H1 (cell line): Measurements from ENCODE around the gene ARHGEF28. TPM values are rescaled to one million over a fixed set of nuclear protein-coding genes. Genes with fewer than 3 reads are reported as not detected.
A peak's percentile ranks its signal among the peaks of the same experiment; 100 is the strongest.

Experiments
- CTCF ChIA-PET: fragments of 300-600 bp; sonication (Branson Sonifier 250); formaldehyde crosslinking; loops from one replicate; lab custom pipeline; 2021; ENCODE audit not compliant: partially characterized antibody; lab: Charles Lee
- POLR2A ChIA-PET: fragments of 300-600 bp; sonication (Branson Sonifier 250); formaldehyde crosslinking; loops from one replicate; lab custom pipeline; 2021; ENCODE audit warnings: inconsistent platforms; ENCODE audit not compliant: partially characterized antibody; lab: Charles Lee
- DNase-seq, 2 experiments: peaks; one replicate each; pipeline versions ENCODE4 v3.0.0 to v3.0.0-alpha.2; 2010 to 2022; ENCODE audit warnings: low spot score in 2 of 2, low read depth in 1 of 2, mixed read lengths in 1 of 2
- FAIRE-seq: peaks from 2 replicates; lab custom pipeline; 2011; peaks lifted over from hg19 to GRCh38; lab: Jason Lieb, UNC
- H2AFZ ChIP-seq: 2 replicates; pipeline ENCODE4 v1.8.1; 2012; ENCODE audit warnings: low read length, inconsistent platforms
- H2AK5ac ChIP-seq: 2 replicates; pipeline ENCODE4 v1.6.1; 2013; ENCODE audit warnings: low read depth, low read length
- H2BK120ac ChIP-seq: replicated peaks from 2 replicates; pipeline ENCODE3; 2013; ENCODE audit warnings: low read depth, low read length, inconsistent platforms
- H2BK12ac ChIP-seq: 2 replicates; pipeline ENCODE4 v1.6.1; 2013; ENCODE audit warnings: low read depth, low read length
- H2BK15ac ChIP-seq: 2 replicates; pipeline ENCODE4 v1.6.1; 2013; ENCODE audit warnings: low read length
- H2BK20ac ChIP-seq: 2 replicates; pipeline ENCODE4 v1.6.1; 2013; ENCODE audit warnings: low read length
- H2BK5ac ChIP-seq: 2 replicates; pipeline ENCODE4 v1.6.1; 2013; ENCODE audit warnings: low read depth, low read length
- H3K14ac ChIP-seq: 2 replicates; pipeline ENCODE4 v1.6.1; 2013; ENCODE audit warnings: inconsistent platforms; ENCODE audit not compliant: insufficient read length
- H3K18ac ChIP-seq: 2 replicates; pipeline ENCODE4 v1.6.1; 2013; ENCODE audit warnings: low read length; ENCODE audit errors: extremely low read depth
- H3K23ac ChIP-seq: 2 replicates; pipeline ENCODE4 v1.6.1; 2013; ENCODE audit warnings: inconsistent platforms; ENCODE audit not compliant: insufficient read length
- H3K23me2 ChIP-seq: 2 replicates; pipeline ENCODE4 v1.6.1; 2013; ENCODE audit warnings: low read depth, low read length
- H3K27ac ChIP-seq: 2 replicates; pipeline ENCODE4 v1.6.1; 2011; ENCODE audit warnings: low read depth, low read length, inconsistent platforms
- H3K27me3 ChIP-seq, 4 experiments: replicated peaks in 1 of 4; 1 replicate in 1 of 4; 2 replicates in 3 of 4; pipeline versions ENCODE4 v1.6.1 to v1.8.1; 2011 to 2013; ENCODE audit warnings: low read length in 3 of 4, mild to moderate bottlenecking in 3 of 4, inconsistent platforms in 2 of 4, mixed read lengths in 2 of 4, moderate library complexity in 1 of 4; ENCODE audit not compliant: control insufficient read depth in 3 of 4, insufficient read depth in 3 of 4; ENCODE audit errors: extremely low read depth in 1 of 4
- H3K36me3 ChIP-seq, 4 experiments: 2 replicates each; pipeline versions ENCODE4 v1.6.1 to v1.8.1; 2011 to 2013; ENCODE audit warnings: mild to moderate bottlenecking in 4 of 4, low read length in 3 of 4, moderate library complexity in 2 of 4, control low read depth in 1 of 4, inconsistent platforms in 1 of 4; ENCODE audit not compliant: insufficient read depth in 4 of 4, control insufficient read depth in 2 of 4
- H3K4ac ChIP-seq: replicated peaks from 2 replicates; pipeline ENCODE3; 2013; ENCODE audit warnings: low read length, low read depth, mixed read lengths, inconsistent platforms; ENCODE audit not compliant: insufficient read length
- H3K4me1 ChIP-seq, 4 experiments: replicated peaks in 1 of 4; 1 replicate in 1 of 4; 2 replicates in 3 of 4; pipeline versions ENCODE4 v1.6.1 to v1.8.1; 2011 to 2013; ENCODE audit warnings: low read length in 3 of 4, inconsistent platforms in 2 of 4, mixed read lengths in 1 of 4; ENCODE audit not compliant: insufficient read depth in 4 of 4, control insufficient read depth in 3 of 4
- H3K4me2 ChIP-seq, 2 experiments: 2 replicates each; pipeline versions ENCODE4 v1.6.1 to v1.8.1; 2011 to 2013; ENCODE audit warnings: low read depth in 2 of 2, low read length in 2 of 2, control low read depth in 1 of 2, inconsistent platforms in 1 of 2, mild to moderate bottlenecking in 1 of 2; ENCODE audit not compliant: insufficient read depth in 1 of 2
- H3K4me3 ChIP-seq, 4 experiments: fragments of 200-600, 300-600 bp in 1 of 4; sonication (generic), shearing (Covaris generic), sonication (Bioruptor Twin) in 1 of 4; 2 replicates each; pipeline versions ENCODE4 v1.5.1 to v1.8.1; 2011 to 2016; ENCODE audit warnings: low read length in 4 of 4, low read depth in 3 of 4, control low read depth in 2 of 4, inconsistent platforms in 2 of 4, mild to moderate bottlenecking in 2 of 4, mixed read lengths in 1 of 4, moderate library complexity in 1 of 4; ENCODE audit not compliant: insufficient read depth in 2 of 4; ENCODE audit errors: extremely low read depth in 1 of 4
- H3K56ac ChIP-seq: replicated peaks from 2 replicates; pipeline ENCODE3; 2013; ENCODE audit warnings: low read depth, mild to moderate bottlenecking, mixed read lengths, low read length, inconsistent platforms; ENCODE audit not compliant: insufficient read length
- H3K79me1 ChIP-seq: 2 replicates; pipeline ENCODE4 v1.6.1; 2013; ENCODE audit warnings: low read depth, low read length, control low read depth
- H3K79me2 ChIP-seq, 2 experiments: 2 replicates each; pipeline versions ENCODE4 v1.6.1 to v1.8.1; 2012 to 2013; ENCODE audit warnings: low read length in 2 of 2, mild to moderate bottlenecking in 2 of 2, inconsistent platforms in 1 of 2; ENCODE audit not compliant: insufficient read depth in 2 of 2, control insufficient read depth in 1 of 2
- H3K9ac ChIP-seq, 4 experiments: replicated peaks in 1 of 4; 1 replicate in 1 of 4; 2 replicates in 3 of 4; pipeline versions ENCODE4 v1.6.1 to v1.8.1; 2011 to 2013; ENCODE audit warnings: low read depth in 3 of 4, low read length in 3 of 4, control low read depth in 2 of 4, mild to moderate bottlenecking in 2 of 4, moderate library complexity in 2 of 4, inconsistent platforms in 1 of 4; ENCODE audit errors: extremely low read depth in 1 of 4
- H3K9me3 ChIP-seq, 2 experiments: 2 replicates each; pipeline versions ENCODE4 v1.6.1 to v1.8.1; 2012 to 2013; ENCODE audit warnings: mild to moderate bottlenecking in 2 of 2, moderate library complexity in 2 of 2, control low read depth in 1 of 2, inconsistent platforms in 1 of 2, low read depth in 1 of 2, low read length in 1 of 2, mixed read lengths in 1 of 2; ENCODE audit not compliant: insufficient read depth in 2 of 2
- H4K20me1 ChIP-seq, 2 experiments: replicated peaks in 1 of 2; 2 replicates each; pipeline versions ENCODE3 to v1.8.1; 2011 to 2013; ENCODE audit warnings: inconsistent platforms in 2 of 2, low read length in 2 of 2, mild to moderate bottlenecking in 1 of 2; ENCODE audit not compliant: insufficient read depth in 2 of 2, control insufficient read depth in 1 of 2
- H4K5ac ChIP-seq: 2 replicates; pipeline ENCODE4 v1.6.1; 2013; ENCODE audit warnings: low read length, low read depth, mixed read lengths, inconsistent platforms; ENCODE audit not compliant: insufficient read length
- H4K8ac ChIP-seq: 2 replicates; pipeline ENCODE4 v1.8.0; 2013; ENCODE audit warnings: mild to moderate bottlenecking, moderate library complexity, low read length, inconsistent platforms; ENCODE audit not compliant: insufficient read depth; ENCODE audit errors: extremely low read depth
- H4K91ac ChIP-seq: replicated peaks from 2 replicates; pipeline ENCODE3; 2013; ENCODE audit warnings: low read length, mixed read lengths, inconsistent platforms; ENCODE audit not compliant: insufficient read length
- CHD2 ChIP-seq: IDR thresholded peaks from 2 replicates; pipeline ENCODE4 v1.6.1; 2012; ENCODE audit warnings: low read length, improper control_type of control experiment
- E2F6 ChIP-seq: IDR thresholded peaks from 2 replicates; pipeline ENCODE4 v1.6.1; 2012; ENCODE audit warnings: inconsistent platforms
- MAX ChIP-seq: IDR thresholded peaks from 2 replicates; pipeline ENCODE4 v1.6.1; 2012; ENCODE audit warnings: inconsistent platforms
- RAD21 ChIP-seq, 2 experiments: IDR thresholded peaks in 1 of 2; conservative IDR thresholded peaks in 1 of 2; 2 replicates each; pipeline ENCODE4 v1.6.1; 2011; ENCODE audit warnings: low read depth in 2 of 2, low read length in 2 of 2, improper control_type of control experiment in 1 of 2, inconsistent platforms in 1 of 2, mild to moderate bottlenecking in 1 of 2, moderate library complexity in 1 of 2
- SAP30 ChIP-seq: fragments of 300-600 bp; sonication (generic); IDR thresholded peaks from 2 replicates; pipeline ENCODE4 v1.7.1; 2012; ENCODE audit warnings: low read length, moderate library complexity, mild to moderate bottlenecking, inconsistent platforms; ENCODE audit not compliant: insufficient read depth, insufficient replicate concordance
- WGBS, 2 experiments: shearing (Covaris generic) in 1 of 2; methylation state at CpG; one replicate each; pipeline versions ENCODE4 v1.1.6 to v1.1.7; 2013 to 2015; ENCODE audit warnings: low lambda C conversion rate in 2 of 2, mixed read lengths in 2 of 2, inconsistent platforms in 1 of 2, low coverage in 1 of 2, missing lambda C conversion rate in 1 of 2; ENCODE audit not compliant: insufficient replicate concordance in 2 of 2, insufficient coverage in 1 of 2, insufficient read length in 1 of 2; ENCODE audit errors: extremely low coverage in 1 of 2, missing lambda C conversion rate in 1 of 2; 5-methylcytosine and 5-hydroxymethylcytosine counted together
- polyA plus RNA-seq, 7 experiments: library from polyadenylated mRNA; depleted of rRNA in 3 of 7; stranded (reverse) in 5 of 7; unstranded in 2 of 7; fragments of >200 nt in 5 of 7; fragments of 200-250 nt in 2 of 7; gene quantifications; 1 replicate in 5 of 7; 2 replicates in 1 of 7; 4 replicates in 1 of 7; pipeline versions ENCODE4 v1.2.1 to v1.2.3, GENCODE V29; 2011 to 2013; ENCODE audit warnings: missing spikeins in 2 of 7, mixed read lengths in 2 of 7
- total RNA-seq: library from RNA; stranded (reverse); fragmentation: NEBNext Ultra II Directional; extraction: Animal tissue kit (Norgen Biotek cat#: 25700); gene quantifications from 2 replicates; pipeline ENCODE4 v1.2.1, GENCODE V29; 2021

Gene ARHGEF28
- total and polyA plus RNA-seq, 2 of the 8 experiments (the other 6 are each of a cell fraction or from before 2014, with no cell fraction given) = 0.33 to 1.0 TPM

- Histone ChIP-seq H2BK15ac (no peak overlapping the region), H2BK120ac (no peak overlapping the region), H3K18ac (no peak overlapping the region), H3K79me1 (no peaks in the 10 kb centered on the region), H2BK12ac (no peak overlapping the region), H3K27ac (no peak overlapping the region), H2AFZ (no peak overlapping the region), H3K79me2 (no peaks in the 10 kb centered on the region), H3K9me3 (no peaks in the 10 kb centered on the region), H3K36me3 (no peaks in the 10 kb centered on the region), H3K4me3 (no peak overlapping the region), H3K14ac (no peak overlapping the region), H3K4ac (no peak overlapping the region), H3K4me2 (no peak overlapping the region), H4K5ac (no peak overlapping the region), H3K27me3 (no peaks in the 10 kb centered on the region), H4K8ac (no peak overlapping the region), H3K4me1 (no peaks in the 10 kb centered on the region), H2BK20ac (no peak overlapping the region), H4K91ac (no peak overlapping the region), H2AK5ac (no peak overlapping the region), H2BK5ac (no peak overlapping the region), H3K56ac (no peak overlapping the region), H3K23me2 (no peaks in the 10 kb centered on the region), H4K20me1 (no peaks in the 10 kb centered on the region), H3K23ac (no peak overlapping the region), H3K9ac (no peak overlapping the region)
- POLR2A ChIA-PET = no interaction called here
- FAIRE-seq (no peak), DNase-seq (no peak)
- CTCF ChIA-PET = interaction anchor here (0.7 to 1.8 kb wide), 4 partner anchors 21 to 64 kb away, joined by 3 to 7 read pairs (median 4); no protein-coding TSS in a partner anchor
- 91% methylated on average over 3 of the region's 3 CpGs; no CpG with 5 or more reads in 1 of the 2 experiments for WGBS, 2 experiments
- TF ChIP-seq MAX = peak; percentile 56
- TF ChIP-seq E2F6 = peak; percentile 39; the same call in 1 of the 2 replicates
- TF ChIP-seq SAP30 = no peak
- no peak for TF ChIP-seq RAD21 (IDR thresholded peaks at IDR 0.05 in 1 of 2, conservative IDR thresholded peaks at IDR 0.05 in 1 of 2; ENCODE audit: low read depth in 2 of 2, low read length in 2 of 2)
- no peak for TF ChIP-seq CHD2
Measured at GRCh38 chr5:73654171-73654811, 28.3 kb downstream of the ARHGEF28 start.
